ENCODE measurements around the gene RSPH4A.
"Not testable (repeated sequence)": the region's sequence is repeated elsewhere in the genome, so short reads cannot be mapped to it uniquely, and the experiment has no call there.

RSPH4A gene

GRCh38 chr6:116629563-116629981 lies 13.3 kb downstream of the RSPH4A start:
- DNase-seq: no peak

GRCh38 chr6:116631379-116631990 lies 15.2 kb downstream of the RSPH4A start:
- no peak for DNase-seq

- DNase-seq: no peak
Observed at GRCh38 chr6:116633685-116634084, 17.4 kb downstream of the RSPH4A start.

GRCh38 chr6:116648156-116648555 lies 31.9 kb downstream of the RSPH4A start:
- DNase-seq: no peak

- no peak for DNase-seq
Observed at GRCh38 chr6:116649129-116649528, 32.9 kb downstream of the RSPH4A start.

GRCh38 chr6:116651916-116652315 lies 35.6 kb downstream of the RSPH4A start:
- DNase-seq: no peak

- DNase-seq: no peak
Observed at GRCh38 chr6:116661594-116661993, 45.3 kb downstream of the RSPH4A start.

GRCh38 chr6:116662202-116662601 lies 45.9 kb downstream of the RSPH4A start:
- DNase-seq: no peak

GRCh38 chr6:116663308-116663707 lies 47.0 kb downstream of the RSPH4A start:
- DNase-seq: no peak

GRCh38 chr6:116664169-116664568 lies 47.9 kb downstream of the RSPH4A start:
- DNase-seq: not testable (repeated sequence)

- no peak for DNase-seq
Observed at GRCh38 chr6:116665464-116665863, 49.2 kb downstream of the RSPH4A start.

GRCh38 chr6:116666869-116667268 lies 50.6 kb downstream of the RSPH4A start:
- no peak for DNase-seq

GRCh38 chr6:116667623-116668022 lies 51.3 kb downstream of the RSPH4A start:
- no peak for DNase-seq

GRCh38 chr6:116672306-116672705 lies 56.0 kb downstream of the RSPH4A start:
- no peak for DNase-seq

GRCh38 chr6:116676021-116676420 lies 59.7 kb downstream of the RSPH4A start:
- DNase-seq: no peak

GRCh38 chr6:116680880-116681672 lies 64.8 kb downstream of the RSPH4A start, which contains the start of gene KPNA5:
TSS of gene KPNA5 (plus strand) at chr6:116681211. CDS start at chr6:116681335, 124 bp downstream.
- DNase-seq: peak; percentile 77

- DNase-seq: no peak
Observed at GRCh38 chr6:116682334-116682712, 66.0 kb downstream of the RSPH4A start.

Data from NCI-H1694 (cell line).